ENCODE results near the gene MYO15B.

GRCh38 chr17:75654176-75654575 lies 66.6 kb downstream of the MYO15B start:
- TF ChIP-seq CTCF (IDR thresholded peaks at IDR 0.05; ENCODE audit: insufficient read depth, low read length) (no peak), REST (IDR thresholded peaks at IDR 0.05; ENCODE audit: insufficient replicate concordance, low read depth) (no peak), GABPA (IDR thresholded peaks at IDR 0.05; ENCODE audit: low read depth) (no peak), POLR2AphosphoS5 (IDR thresholded peaks at IDR 0.05; ENCODE audit: low read depth) (no peak)
